Colonic mucosa (tissue), 4 donors: ENCODE results near the gene USF3. TPM values are rescaled to one million over a fixed set of nuclear protein-coding genes. Genes with fewer than 3 reads are reported as not detected.

Experiments
- DNase-seq: peaks from one replicate; pipeline ENCODE4 v3.0.0-alpha.2; 2020
- H3K27ac ChIP-seq: fragments of 200-600 bp; one replicate; pipeline ENCODE4 v1.8.0; 2021
- H3K27me3 ChIP-seq: fragments of 200-600 bp; one replicate; pipeline ENCODE4 v1.8.0; 2021
- H3K36me3 ChIP-seq: fragments of 200-600 bp; one replicate; pipeline ENCODE4 v1.8.0; 2021
- H3K4me1 ChIP-seq: fragments of 200-600 bp; one replicate; pipeline ENCODE4 v1.8.0; 2021; ENCODE audit warnings: mild to moderate bottlenecking
- H3K4me3 ChIP-seq: fragments of 200-600 bp; one replicate; pipeline ENCODE4 v1.8.0; 2021
- H3K9ac ChIP-seq, 2 donors: one replicate each; pipeline ENCODE4 v1.7.0; 2013; ENCODE audit warnings: control low read depth in 2 of 2, low read depth in 2 of 2, low read length in 2 of 2
- H3K9me3 ChIP-seq: fragments of 200-600 bp; one replicate; pipeline ENCODE4 v1.8.0; 2021
- intact Hi-C: fragments of 100-400 bp; cut with DNase I; formaldehyde crosslinking; loops from one replicate; pipeline ENCODE4 v1.14.1; 2022
- total RNA-seq, 2 donors: library from RNA; stranded (reverse); fragmentation: NEBNext Ultra II Directional in 1 of 2; extraction: Animal tissue kit (Norgen Biotek cat#: 25700) in 1 of 2; gene quantifications; one replicate each; pipeline ENCODE4 v1.2.1, GENCODE V29; 2021
- TF ChIP-seq, protein P1 (sequence below): fragments of 200-600 bp; IDR thresholded peaks from one replicate; pipeline ENCODE4 v1.8.0; 2022; ENCODE audit warnings: antibody characterized with exemption, mild to moderate bottlenecking
- donor health status: healthy.
- donor health status: DM: no; HTN: no; CAD: no.
- donor health status: DM: no; HTN: no; CAD: no.

The USF3 gene
- total RNA-seq, 2 donors from 2014 or later = 18.4 to 22.7 TPM

DNA sequence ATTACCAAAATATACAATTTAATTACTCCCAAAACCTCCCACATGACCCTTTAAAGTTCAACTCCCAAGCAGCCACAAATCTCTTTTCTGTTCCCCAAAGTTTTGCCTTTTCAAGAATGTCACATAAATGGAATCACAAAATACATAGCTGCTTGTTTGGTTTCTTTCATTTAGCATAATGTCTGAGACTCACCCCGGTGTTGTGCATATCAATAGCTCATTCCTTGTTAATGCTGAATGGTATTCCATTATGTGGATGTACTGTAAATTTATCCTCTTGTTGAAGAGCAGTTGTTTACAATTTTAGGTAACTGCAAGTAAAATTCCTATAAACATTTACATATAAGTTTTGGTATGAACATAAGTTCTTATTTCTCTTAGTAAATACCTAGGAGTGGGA is 34.1 kb upstream of the USF3 start:
- Histone ChIP-seq H3K27ac (no peak overlapping the region), H3K9ac (no peak overlapping the region), H3K4me3 (no peak overlapping the region), H3K27me3 (no peaks in the 10 kb centered on the region), H3K4me1 (no peaks in the 10 kb centered on the region), H3K36me3 (no peaks in the 10 kb centered on the region), H3K9me3 (no peaks in the 10 kb centered on the region)
- TF ChIP-seq, protein P1, sequence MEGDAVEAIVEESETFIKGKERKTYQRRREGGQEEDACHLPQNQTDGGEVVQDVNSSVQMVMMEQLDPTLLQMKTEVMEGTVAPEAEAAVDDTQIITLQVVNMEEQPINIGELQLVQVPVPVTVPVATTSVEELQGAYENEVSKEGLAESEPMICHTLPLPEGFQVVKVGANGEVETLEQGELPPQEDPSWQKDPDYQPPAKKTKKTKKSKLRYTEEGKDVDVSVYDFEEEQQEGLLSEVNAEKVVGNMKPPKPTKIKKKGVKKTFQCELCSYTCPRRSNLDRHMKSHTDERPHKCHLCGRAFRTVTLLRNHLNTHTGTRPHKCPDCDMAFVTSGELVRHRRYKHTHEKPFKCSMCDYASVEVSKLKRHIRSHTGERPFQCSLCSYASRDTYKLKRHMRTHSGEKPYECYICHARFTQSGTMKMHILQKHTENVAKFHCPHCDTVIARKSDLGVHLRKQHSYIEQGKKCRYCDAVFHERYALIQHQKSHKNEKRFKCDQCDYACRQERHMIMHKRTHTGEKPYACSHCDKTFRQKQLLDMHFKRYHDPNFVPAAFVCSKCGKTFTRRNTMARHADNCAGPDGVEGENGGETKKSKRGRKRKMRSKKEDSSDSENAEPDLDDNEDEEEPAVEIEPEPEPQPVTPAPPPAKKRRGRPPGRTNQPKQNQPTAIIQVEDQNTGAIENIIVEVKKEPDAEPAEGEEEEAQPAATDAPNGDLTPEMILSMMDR = no peak
- no peak for DNase-seq
- intact Hi-C loops = loop anchor here (10.0 kb wide), 1 partner anchor 184 kb away; no protein-coding TSS in a partner anchor

DNA sequence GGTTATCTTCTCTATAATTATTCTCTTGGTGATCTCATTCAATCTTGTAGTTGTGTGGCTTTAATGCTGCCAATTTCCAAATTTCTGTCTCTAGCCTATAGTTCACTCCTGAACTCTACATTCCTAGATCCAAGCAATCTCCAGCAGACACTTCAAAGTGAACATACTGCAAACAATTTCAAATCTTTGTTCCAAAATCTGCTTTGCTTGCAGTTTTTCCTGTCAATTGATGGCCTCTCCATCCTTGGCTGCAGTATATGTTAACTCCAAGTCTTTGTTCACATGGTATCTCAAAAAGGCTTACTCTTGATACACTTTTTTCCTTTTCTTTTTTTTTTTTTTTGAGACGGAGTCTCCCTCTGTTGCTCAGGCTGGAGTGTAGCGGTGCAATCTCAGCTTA is 32.2 kb upstream of the USF3 start:
- Histone ChIP-seq H3K36me3 (no peaks in the 10 kb centered on the region), H3K4me3 (no peak overlapping the region), H3K4me1 (no peaks in the 10 kb centered on the region), H3K9ac (no peak overlapping the region), H3K27ac (no peak overlapping the region), H3K27me3 (no peaks in the 10 kb centered on the region), H3K9me3 (no peaks in the 10 kb centered on the region)
- TF ChIP-seq, protein P1 = no peak
- intact Hi-C loops = no loop called here
- no peak for DNase-seq

DNA sequence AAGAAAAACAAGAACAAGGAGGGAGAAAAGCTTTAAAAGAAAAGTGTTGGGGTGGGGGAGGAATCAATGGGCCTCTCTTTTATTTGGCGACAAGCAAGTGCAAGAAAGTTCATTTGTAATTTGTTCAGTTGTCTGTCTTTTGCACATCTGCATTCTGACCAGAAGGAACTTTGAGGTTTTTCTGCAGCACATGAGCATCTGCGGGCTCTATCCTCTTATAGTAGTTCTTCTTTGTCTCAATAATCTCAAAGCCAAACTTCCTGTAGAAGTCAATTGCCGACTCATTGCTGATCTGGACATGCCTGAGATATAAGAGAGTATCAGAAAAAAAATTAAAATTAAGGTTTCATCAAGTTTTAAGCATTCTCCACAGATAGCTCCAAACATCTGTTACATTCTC is 25.2 kb upstream of the USF3 start:
- no peaks in the 10 kb centered on the region for H3K36me3 ChIP-seq
- intact Hi-C loops = no loop called here

DNA sequence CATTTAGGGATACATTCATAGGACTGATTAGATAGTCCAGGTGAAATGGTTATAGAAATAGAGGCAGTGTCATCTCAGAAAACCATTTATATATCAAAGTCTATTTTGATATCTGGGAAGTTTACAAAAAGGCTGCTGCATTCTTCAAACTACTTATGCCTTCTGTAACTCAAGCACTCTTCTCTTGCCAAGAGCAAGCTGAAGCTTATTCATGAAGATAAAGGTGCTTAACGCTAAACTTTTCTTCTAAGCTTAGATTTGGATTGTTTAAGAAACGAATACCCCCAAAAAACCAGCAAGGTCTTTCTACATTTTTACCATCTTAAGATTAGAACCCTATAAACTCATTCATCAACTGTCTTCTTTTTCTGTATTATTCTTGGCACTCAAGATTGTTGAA is 23.3 kb upstream of the USF3 start:
- Histone ChIP-seq H3K4me1 (no peaks in the 10 kb centered on the region), H3K27ac (no peak overlapping the region), H3K9ac (no peak overlapping the region), H3K27me3 (no peaks in the 10 kb centered on the region), H3K4me3 (no peak overlapping the region), H3K36me3 (no peaks in the 10 kb centered on the region), H3K9me3 (no peaks in the 10 kb centered on the region)
- intact Hi-C loops = no loop called here
- DNase-seq = no peak
- TF ChIP-seq, protein P1 = no peak

More for the DNA sequence above, 25.2 kb upstream of the USF3 start:
- H3K4me1 ChIP-seq = no peaks in the 10 kb centered on the region
- no peak for DNase-seq
- H3K9ac ChIP-seq = no peak overlapping the region
- no peaks in the 10 kb centered on the region for H3K27me3 ChIP-seq
- H3K4me3 ChIP-seq = no peak overlapping the region
- H3K27ac ChIP-seq = no peak overlapping the region
- H3K9me3 ChIP-seq = no peaks in the 10 kb centered on the region
- TF ChIP-seq, protein P1 = no peak

DNA sequence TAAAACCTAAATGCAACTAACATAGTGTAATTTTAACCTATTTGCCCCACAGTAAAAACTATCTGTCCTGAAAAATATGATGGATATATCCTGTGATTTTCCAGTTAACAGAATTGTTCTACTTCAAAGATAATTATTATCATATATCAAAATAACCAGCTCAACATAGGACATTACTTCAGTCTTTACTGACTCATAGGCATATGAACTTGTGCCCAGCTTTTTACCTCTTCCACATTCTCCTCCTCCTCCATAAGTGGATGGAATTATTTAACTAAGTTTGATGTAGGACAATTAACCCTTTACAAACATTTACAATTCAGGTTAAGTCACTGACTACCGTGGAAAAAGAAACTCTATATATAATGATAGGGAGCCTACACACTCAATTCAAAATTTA is 22.9 kb upstream of the USF3 start:
- no peak for DNase-seq
- intact Hi-C loops = no loop called here
- Histone ChIP-seq H3K36me3 (no peaks in the 10 kb centered on the region), H3K9ac (no peak overlapping the region), H3K27me3 (no peaks in the 10 kb centered on the region), H3K27ac (no peak overlapping the region), H3K4me3 (no peak overlapping the region), H3K4me1 (no peaks in the 10 kb centered on the region), H3K9me3 (no peaks in the 10 kb centered on the region)
- TF ChIP-seq, protein P1 = no peak

DNA sequence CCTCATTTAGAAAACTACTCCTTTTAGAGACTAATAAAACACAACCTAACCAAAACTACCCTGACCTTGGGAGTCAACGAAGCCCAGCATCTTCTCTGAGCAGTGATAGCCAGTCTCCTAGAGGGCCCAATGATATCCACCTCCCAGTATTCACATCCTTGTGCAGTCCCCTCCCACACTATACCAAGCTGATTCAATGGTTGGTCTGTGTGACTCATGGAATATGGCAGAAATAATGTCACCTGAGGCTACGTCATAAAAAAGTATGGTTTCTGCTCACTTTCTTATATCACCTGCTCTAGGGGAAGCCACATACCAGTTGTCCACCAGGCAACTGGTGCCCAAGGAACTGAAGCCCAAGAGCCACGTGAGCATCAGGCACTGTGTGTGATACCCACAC is 21.4 kb upstream of the USF3 start:
- H3K27me3 ChIP-seq = no peaks in the 10 kb centered on the region
- H3K27ac ChIP-seq = no peak overlapping the region
- no peak for DNase-seq
- H3K4me3 ChIP-seq = no peak overlapping the region
- H3K9me3 ChIP-seq = no peaks in the 10 kb centered on the region
- TF ChIP-seq, protein P1 = no peak
- no peaks in the 10 kb centered on the region for H3K36me3 ChIP-seq
- no peaks in the 10 kb centered on the region for H3K4me1 ChIP-seq
- no peak overlapping the region for H3K9ac ChIP-seq
- intact Hi-C loops = no loop called here
